GM18519 (cell line): Measurements from ENCODE around the gene SLC4A1.
A peak's percentile ranks its signal among the peaks of the same experiment; 100 is the strongest.

Experiments used
- ATAC-seq: cut with Tn5 transposase; IDR thresholded peaks from one replicate; pipeline ENCODE4 v1.9.1; 2021; ENCODE audit warnings: mild to moderate bottlenecking, moderate library complexity; ENCODE audit not compliant: unreplicated experiment, low FRiP score

The SLC4A1 gene

GRCh38 chr17:44209786-44210341 lies 58.1 kb downstream of the SLC4A1 start:
- no peak for ATAC-seq

- no peak for ATAC-seq
Observed at GRCh38 chr17:44207743-44208142, 60.2 kb downstream of the SLC4A1 start.

DNA sequence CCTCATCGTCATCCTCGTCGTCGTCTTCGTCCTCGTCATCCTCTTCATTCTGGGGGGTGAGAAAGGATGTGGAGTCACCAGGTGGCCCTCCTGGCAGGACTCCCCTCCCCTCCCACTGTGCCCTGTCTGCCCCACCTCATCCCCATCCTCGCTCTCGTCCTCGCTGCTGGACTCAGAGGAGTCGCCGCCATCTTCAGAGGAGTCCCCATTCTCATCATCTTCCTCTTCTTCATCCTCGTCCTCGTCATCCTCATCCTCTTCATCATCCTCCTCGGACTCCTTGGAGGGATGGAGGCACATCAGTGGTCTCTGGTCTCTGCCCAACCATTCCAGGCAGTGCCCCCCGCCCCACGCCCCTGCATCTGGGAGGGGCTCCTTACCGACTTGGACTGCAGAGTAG lies 60.6 kb downstream of the SLC4A1 start:
- no peak for ATAC-seq

DNA sequence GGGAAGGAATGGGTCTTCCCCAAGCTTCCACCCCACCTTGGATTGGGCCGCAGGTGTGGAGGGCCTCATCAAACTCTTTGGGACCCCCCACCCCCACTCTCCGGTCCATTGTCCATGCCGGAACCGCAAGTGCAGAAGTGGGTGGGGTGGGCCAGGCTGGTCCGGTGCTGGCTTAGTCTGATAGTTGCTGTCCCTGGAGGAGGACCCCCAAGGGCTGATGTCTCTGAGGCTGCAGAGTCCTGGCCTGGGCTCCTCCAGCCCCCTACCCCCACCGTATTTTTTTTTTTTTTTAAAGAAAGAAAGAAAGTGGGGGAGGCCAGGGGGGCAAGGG lies 61.1 kb downstream of the SLC4A1 start:
- ATAC-seq = no peak

GRCh38 chr17:44205962-44206824 lies 61.7 kb downstream of the SLC4A1 start:
- ATAC-seq = no peak

GRCh38 chr17:44204441-44204882 lies 63.5 kb downstream of the SLC4A1 start:
- ATAC-seq = no peak

- ATAC-seq = no peak
Observed at GRCh38 chr17:44203731-44204440, 64.0 kb downstream of the SLC4A1 start.

GRCh38 chr17:44202756-44203155 lies 65.2 kb downstream of the SLC4A1 start:
- ATAC-seq = no peak

GRCh38 chr17:44200478-44201155 lies 67.3 kb downstream of the SLC4A1 start:
- no peak for ATAC-seq

DNA sequence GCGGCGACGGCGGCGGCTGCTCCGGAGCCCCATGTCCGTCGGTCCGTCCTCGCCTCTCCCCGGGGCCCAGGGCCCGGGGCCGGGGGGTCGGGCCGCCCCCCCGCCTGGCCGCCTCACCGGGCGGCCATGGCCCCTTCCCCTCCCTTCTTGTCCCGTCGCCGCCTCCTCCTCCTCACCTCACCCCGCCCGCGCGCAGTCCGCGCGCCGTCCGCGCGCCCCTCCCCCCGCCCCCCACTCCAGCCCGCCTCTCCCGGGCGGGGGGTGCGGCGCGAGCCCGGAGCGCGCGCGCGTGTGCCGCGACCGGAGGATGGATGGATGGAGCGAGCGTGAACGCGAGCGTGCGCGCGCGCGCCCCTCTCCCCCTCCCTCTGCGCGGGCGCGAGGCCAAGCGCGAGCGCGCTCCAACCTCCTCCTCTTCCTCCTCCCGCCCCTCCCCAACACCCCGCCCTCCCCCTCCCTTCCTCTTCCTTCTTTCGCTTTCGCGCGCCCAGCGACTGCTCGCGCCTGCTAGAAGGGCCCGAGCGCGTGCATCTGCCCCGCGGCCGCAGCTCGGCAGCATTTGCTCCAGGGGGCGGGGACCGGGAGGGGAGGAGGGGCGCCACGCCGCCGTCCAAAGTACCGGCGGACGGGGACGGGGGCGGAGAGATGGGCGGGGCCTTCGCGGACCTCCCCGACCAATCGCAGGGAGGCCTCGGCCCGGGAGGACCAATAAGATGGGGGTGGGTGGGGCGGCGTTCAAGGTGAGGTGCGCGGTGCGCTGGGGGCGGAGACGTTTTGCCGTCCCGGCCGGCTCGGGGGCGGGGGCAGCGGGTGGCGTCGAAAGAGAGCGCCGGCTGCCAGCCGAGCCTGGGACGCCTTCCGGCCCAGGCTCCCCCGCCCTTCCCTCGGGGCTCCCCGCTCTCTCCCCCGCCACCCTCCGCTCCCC lies 68.1 kb downstream of the SLC4A1 start, which contains the start of gene ATXN7L3:
ATXN7L3 (minus strand) TSS at position 332 of the 925 bp plus-strand sequence. CDS start 1,814 bp downstream, outside the sequence.
- ATAC-seq = peak; percentile 39

GRCh38 chr17:44198721-44199552 lies 69.0 kb downstream of the SLC4A1 start:
- ATAC-seq = peak; percentile 7
